HUES48 (cell line): ENCODE measurements around the gene MEIS1.
"Not testable (repeated sequence)": the region's sequence is repeated elsewhere in the genome, so short reads cannot be mapped to it uniquely, and the experiment has no call there.

Experiments used
- H3K27ac ChIP-seq: one replicate; pipeline ENCODE4 v1.7.0; 2013; ENCODE audit warnings: low read depth, low read length, inconsistent platforms
- H3K27me3 ChIP-seq: 2 replicates; pipeline ENCODE4 v1.6.1; 2013; ENCODE audit warnings: mild to moderate bottlenecking, low read length; ENCODE audit not compliant: control insufficient read depth, insufficient read depth
- H3K36me3 ChIP-seq: 2 replicates; pipeline ENCODE4 v1.6.1; 2013; ENCODE audit warnings: low read length; ENCODE audit not compliant: control insufficient read depth, insufficient read depth
- H3K4me1 ChIP-seq: 2 replicates; pipeline ENCODE4 v1.6.1; 2013; ENCODE audit warnings: mild to moderate bottlenecking, low read length; ENCODE audit not compliant: control insufficient read depth, insufficient read depth
- H3K4me3 ChIP-seq: 2 replicates; pipeline ENCODE4 v1.5.1; 2013; ENCODE audit warnings: mild to moderate bottlenecking, low read depth, low read length
- H3K9ac ChIP-seq: 2 replicates; pipeline ENCODE4 v1.6.1; 2013; ENCODE audit warnings: mild to moderate bottlenecking, low read depth, low read length, moderate library complexity
- H3K9me3 ChIP-seq: 2 replicates; pipeline ENCODE4 v1.6.1; 2013; ENCODE audit warnings: low read length; ENCODE audit not compliant: control insufficient read depth, insufficient read depth

MEIS1 gene

GRCh38 chr2:66477135-66477842 lies 42.4 kb downstream of the MEIS1 start:
- H3K9me3 ChIP-seq, result no peaks in the 10 kb centered on the region
- H3K4me1 ChIP-seq, result peaks cover 16% of the 10 kb centered on the region; the same call in 1 of the 2 replicates
- no peak overlapping the region for H3K4me3 ChIP-seq
- no peak overlapping the region for H3K27ac ChIP-seq
- H3K27me3 ChIP-seq, result no peaks in the 10 kb centered on the region
- H3K36me3 ChIP-seq, result no peaks in the 10 kb centered on the region
- H3K9ac ChIP-seq, result no peak overlapping the region

DNA sequence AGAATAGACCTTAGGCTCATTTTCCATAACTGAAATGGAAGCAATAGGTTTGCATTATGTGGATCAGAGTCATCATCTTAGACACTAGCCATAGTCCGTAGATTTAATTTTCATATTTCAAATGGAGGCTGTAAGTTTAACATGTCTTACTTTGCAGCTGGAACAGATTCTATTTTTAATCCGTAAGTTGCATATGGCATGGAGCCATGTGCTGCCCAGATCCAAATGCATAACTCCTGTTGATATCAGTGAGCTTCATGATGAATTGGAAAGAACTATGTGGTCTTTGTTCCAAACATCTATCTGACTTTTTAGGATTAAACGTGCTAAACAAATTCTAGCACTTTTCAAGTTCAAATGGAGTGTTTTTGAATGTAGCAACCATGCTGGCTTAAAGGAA lies 43.4 kb downstream of the MEIS1 start:
- Histone ChIP-seq H3K27ac (no peak overlapping the region), H3K9me3 (no peaks in the 10 kb centered on the region), H3K36me3 (no peaks in the 10 kb centered on the region), H3K27me3 (no peaks in the 10 kb centered on the region), H3K4me1 (peaks cover 16% of the 10 kb centered on the region; the same call in 1 of the 2 replicates), H3K4me3 (no peak overlapping the region), H3K9ac (no peak overlapping the region)

- Histone ChIP-seq H3K9ac (no peak overlapping the region), H3K9me3 (no peaks in the 10 kb centered on the region), H3K4me1 (peaks cover 16% of the 10 kb centered on the region; the same call in 1 of the 2 replicates), H3K36me3 (no peaks in the 10 kb centered on the region), H3K4me3 (no peak overlapping the region), H3K27ac (no peak overlapping the region), H3K27me3 (no peaks in the 10 kb centered on the region)
These were observed 43.9 kb downstream of the MEIS1 start for GRCh38 chr2:66478731-66479316.

DNA sequence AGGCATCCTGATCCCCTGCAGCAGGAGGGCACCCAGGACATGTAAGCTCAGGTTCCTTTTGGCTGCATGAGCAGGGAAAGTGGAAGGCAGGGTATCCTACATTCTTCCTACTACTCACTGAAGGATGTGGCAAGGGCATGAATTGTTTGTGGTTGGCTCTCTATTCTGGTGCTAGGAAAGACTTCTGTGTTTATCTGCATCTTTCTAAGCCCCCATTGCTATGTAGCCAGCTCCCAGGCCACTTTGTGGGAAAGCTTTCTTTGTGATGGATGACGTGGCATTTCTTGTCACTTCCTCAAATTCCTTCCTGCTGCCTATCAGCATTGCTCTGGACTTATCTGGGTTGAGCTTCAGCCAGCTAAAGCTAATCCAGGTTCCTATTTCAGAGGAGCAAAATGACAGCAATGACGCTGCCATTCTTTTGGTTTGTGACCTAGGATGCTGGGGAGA lies 46.2 kb downstream of the MEIS1 start:
- Histone ChIP-seq H3K4me3 (no peak overlapping the region), H3K36me3 (no peaks in the 10 kb centered on the region), H3K27ac (peak overlapping the region; percentile 18), H3K9ac (no peak overlapping the region), H3K27me3 (no peaks in the 10 kb centered on the region), H3K9me3 (no peaks in the 10 kb centered on the region), H3K4me1 (peaks cover 11% of the 10 kb centered on the region; the same call in 1 of the 2 replicates)

- peaks cover 28% of the 10 kb centered on the region for H3K4me1 ChIP-seq
- H3K27me3 ChIP-seq, H3K4me3 ChIP-seq, H3K36me3 ChIP-seq, H3K9ac ChIP-seq, H3K9me3 ChIP-seq, H3K27ac ChIP-seq: not testable (repeated sequence)
These were observed 50.3 kb downstream of the MEIS1 start for GRCh38 chr2:66485252-66485651.

GRCh38 chr2:66488946-66489345 lies 54.0 kb downstream of the MEIS1 start:
- no peak overlapping the region for H3K27ac ChIP-seq
- peaks cover 32% of the 10 kb centered on the region for H3K4me1 ChIP-seq
- H3K9ac ChIP-seq, result no peak overlapping the region
- no peaks in the 10 kb centered on the region for H3K36me3 ChIP-seq
- no peaks in the 10 kb centered on the region for H3K9me3 ChIP-seq
- H3K4me3 ChIP-seq, result no peak overlapping the region
- H3K27me3 ChIP-seq, result 0 out of 2 replicates have a peak, but pooled peaks cover 4% of the 10 kb centered on the region

DNA sequence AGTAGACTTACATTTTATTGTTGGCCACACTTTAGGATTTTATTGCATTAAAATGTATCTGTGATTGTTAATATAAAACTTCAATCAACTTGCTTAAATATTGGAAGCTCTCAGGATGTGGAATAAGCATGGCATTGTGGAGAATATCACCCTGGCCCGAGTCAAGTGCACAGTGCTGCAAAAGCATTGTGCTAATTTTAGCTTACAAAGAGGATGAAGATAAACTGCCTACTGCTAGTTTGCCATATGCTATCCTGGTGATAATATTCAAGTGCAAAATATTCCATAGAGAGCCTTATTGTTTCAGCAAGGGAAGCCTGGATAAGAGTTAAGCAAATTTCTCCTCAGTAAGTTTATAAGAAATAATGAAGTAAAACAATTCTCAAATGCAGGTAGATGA lies 54.5 kb downstream of the MEIS1 start:
- H3K4me1 ChIP-seq, result peaks cover 32% of the 10 kb centered on the region
- no peak overlapping the region for H3K9ac ChIP-seq
- H3K4me3 ChIP-seq, result no peak overlapping the region
- H3K9me3 ChIP-seq, result no peaks in the 10 kb centered on the region
- no peaks in the 10 kb centered on the region for H3K36me3 ChIP-seq
- 0 out of 2 replicates have a peak, but pooled peaks cover 4% of the 10 kb centered on the region for H3K27me3 ChIP-seq
- no peak overlapping the region for H3K27ac ChIP-seq

- H3K9me3 ChIP-seq, result no peaks in the 10 kb centered on the region
- H3K27ac ChIP-seq, result no peak overlapping the region
- H3K4me1 ChIP-seq, result peaks cover 32% of the 10 kb centered on the region
- H3K27me3 ChIP-seq, result 0 out of 2 replicates have a peak, but pooled peaks cover 4% of the 10 kb centered on the region
- H3K36me3 ChIP-seq, result no peaks in the 10 kb centered on the region
- H3K9ac ChIP-seq, result no peak overlapping the region
- H3K4me3 ChIP-seq, result no peak overlapping the region
These were observed 55.7 kb downstream of the MEIS1 start for GRCh38 chr2:66490588-66491001.

- Histone ChIP-seq H3K9me3 (no peaks in the 10 kb centered on the region), H3K4me1 (peaks cover 55% of the 10 kb centered on the region), H3K4me3 (no peak overlapping the region), H3K27ac (no peak overlapping the region), H3K27me3 (0 out of 2 replicates have a peak, but pooled peaks cover 4% of the 10 kb centered on the region), H3K36me3 (no peaks in the 10 kb centered on the region), H3K9ac (no peak overlapping the region)
These were observed 59.8 kb downstream of the MEIS1 start for GRCh38 chr2:66494708-66495107.

DNA sequence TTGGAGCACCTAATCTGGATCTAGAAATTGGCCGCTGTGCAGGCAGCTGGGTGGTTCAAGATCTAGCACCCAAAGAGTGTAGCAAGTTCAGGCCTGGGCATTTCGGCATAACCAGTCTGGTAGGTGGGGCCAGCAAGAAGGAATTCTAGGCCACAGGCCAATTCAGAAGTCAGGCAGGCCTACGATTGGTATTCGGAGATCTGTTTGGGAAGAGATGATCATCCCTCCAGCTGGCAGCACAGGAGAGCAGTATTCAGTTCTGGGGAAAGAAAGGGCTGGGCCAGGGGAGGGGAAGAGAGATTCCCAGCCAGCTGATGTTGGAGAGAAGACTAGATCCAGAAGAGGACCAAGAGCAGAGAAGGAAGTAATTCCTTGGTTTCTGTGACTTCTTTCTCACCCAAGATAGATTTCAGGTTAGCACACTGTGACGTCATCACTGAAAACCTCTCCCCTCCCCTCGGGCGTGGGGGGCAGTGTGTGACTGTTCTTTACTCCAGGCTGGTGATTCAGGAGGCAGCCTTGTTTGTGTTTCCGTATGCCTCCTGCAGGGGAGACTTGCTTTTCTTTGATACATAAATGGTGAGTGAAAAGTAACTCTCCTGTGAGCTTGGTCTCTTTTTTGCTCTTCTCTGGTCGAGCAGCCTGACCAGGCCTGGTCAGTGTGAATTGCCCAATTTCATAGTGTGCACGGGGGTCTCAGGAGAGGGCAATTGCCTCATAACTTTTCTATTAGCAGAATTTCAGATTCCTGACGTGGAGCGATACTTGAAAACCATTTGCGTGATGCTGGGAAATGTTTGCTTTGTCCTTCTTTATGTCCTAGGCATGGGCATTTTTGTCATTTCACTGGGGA lies 61.1 kb downstream of the MEIS1 start:
- no peak overlapping the region for H3K9ac ChIP-seq
- H3K4me3 ChIP-seq, result no peak overlapping the region
- no peaks in the 10 kb centered on the region for H3K36me3 ChIP-seq
- 0 out of 2 replicates have a peak, but pooled peaks cover 4% of the 10 kb centered on the region for H3K27me3 ChIP-seq
- H3K27ac ChIP-seq, result no peak overlapping the region
- peaks cover 42% of the 10 kb centered on the region for H3K4me1 ChIP-seq
- H3K9me3 ChIP-seq, result no peaks in the 10 kb centered on the region
